K562 (cell line): ENCODE results near the gene OLFM4. TPM values are rescaled to one million over a fixed set of nuclear protein-coding genes. Genes with fewer than 3 reads are reported as not detected.

ENCODE experiments used
- ATAC-seq: fragments of 200-7000 bp; cut with Tn5 transposase; 3 replicates; pipeline ENCODE4 v1.9.1; 2020; ENCODE audit warnings: moderate library complexity
- BruUV-seq: library from RNA; stranded (reverse); fragments of 400-500 nt; replicated peaks from 2 replicates; lab custom pipeline; 2021; lab: Mats Ljungman, UMichigan
- CTCF ChIA-PET: fragments of 300-600 bp; formaldehyde crosslinking; extraction: SDS; loops from one replicate; lab custom pipeline; 2021; ENCODE audit warnings: low intra/inter-chr PET ratio; lab: Yijun Ruan, JAX
- POLR2A ChIA-PET: fragments of 300-600, 350-650 bp; sonication (Branson Sonifier 250); formaldehyde crosslinking; extraction: SDS; loops from one replicate; lab custom pipeline; 2021; ENCODE audit warnings: antibody characterized with exemption, inconsistent platforms; lab: Yijun Ruan, JAX
- DNase-seq, 4 experiments: peaks; one replicate each; pipeline versions ENCODE4 v3.0.0 to v3.0.0-alpha.2; 2011 to 2018; ENCODE audit warnings: low spot score in 3 of 4, mixed read lengths in 3 of 4; ENCODE audit errors: extremely low read depth in 1 of 4
- FAIRE-seq: peaks from 2 replicates; lab custom pipeline; 2011; peaks lifted over from hg19 to GRCh38; lab: Jason Lieb, UNC
- H2AFZ ChIP-seq: 2 replicates; pipeline ENCODE4 v1.6.0; 2011; ENCODE audit warnings: low read depth, low read length, control low read depth, inconsistent platforms
- H3K27ac ChIP-seq: fragments of 200-600 bp; 3 replicates; pipeline ENCODE4 v1.8.0; 2011; ENCODE audit warnings: low read depth, mild to moderate bottlenecking, control low read depth, inconsistent platforms, low read length, moderate library complexity, mixed read lengths; ENCODE audit errors: extremely low read depth
- H3K27me3 ChIP-seq, 2 experiments: fragments of 300-600 bp in 1 of 2; 2 replicates in 1 of 2; 3 replicates in 1 of 2; pipeline versions ENCODE4 v1.6.0 to v1.8.0; 2011; ENCODE audit warnings: inconsistent platforms in 2 of 2, low read length in 2 of 2, mild to moderate bottlenecking in 1 of 2, mixed read lengths in 1 of 2, moderate library complexity in 1 of 2; ENCODE audit not compliant: control insufficient read depth in 2 of 2, insufficient read depth in 2 of 2
- H3K36me3 ChIP-seq: fragments of 300-600 bp; 3 replicates; pipeline ENCODE4 v1.8.0; 2011; ENCODE audit warnings: mild to moderate bottlenecking, low read length, inconsistent platforms; ENCODE audit not compliant: control insufficient read depth, insufficient read depth
- H3K4me1 ChIP-seq, 2 experiments: fragments of 200-600 bp in 1 of 2; replicated peaks in 1 of 2; 2 replicates in 1 of 2; 3 replicates in 1 of 2; pipeline versions ENCODE4 v1.5.1 to v1.8.0; 2011; ENCODE audit warnings: inconsistent platforms in 2 of 2, low read length in 2 of 2, mild to moderate bottlenecking in 1 of 2, mixed read lengths in 1 of 2, moderate library complexity in 1 of 2; ENCODE audit not compliant: control insufficient read depth in 2 of 2, insufficient read depth in 2 of 2
- H3K4me2 ChIP-seq: 2 replicates; pipeline ENCODE4 v1.6.1; 2011; ENCODE audit warnings: low read length, control low read depth, inconsistent platforms, mixed read lengths; ENCODE audit not compliant: insufficient read depth
- H3K4me3 ChIP-seq: fragments of 200-600 bp; sonication (generic), shearing (Covaris generic); 2 replicates; pipeline ENCODE4 v1.5.1; 2016; ENCODE audit warnings: control low read depth, inconsistent platforms
- H3K79me2 ChIP-seq: fragments of 200-600 bp; 3 replicates; pipeline ENCODE4 v1.8.0; 2011; ENCODE audit warnings: low read length, inconsistent platforms; ENCODE audit not compliant: control insufficient read depth, insufficient read depth
- H3K9ac ChIP-seq, 2 experiments: 2 replicates each; pipeline versions ENCODE4 v1.6.0 to v1.6.1; 2011; ENCODE audit warnings: low read depth in 2 of 2, low read length in 2 of 2, control low read depth in 1 of 2, inconsistent platforms in 1 of 2, mild to moderate bottlenecking in 1 of 2, mixed read lengths in 1 of 2; ENCODE audit not compliant: insufficient read depth in 1 of 2
- H3K9me1 ChIP-seq: one replicate; pipeline ENCODE4 v1.6.0; 2011; ENCODE audit warnings: inconsistent platforms, mild to moderate bottlenecking, low read length, moderate library complexity; ENCODE audit not compliant: control insufficient read depth, insufficient read depth
- H3K9me3 ChIP-seq: replicated peaks from 2 replicates; pipeline ENCODE4 v1.5.1; 2011; ENCODE audit warnings: low read depth, low read length, inconsistent platforms; ENCODE audit not compliant: control insufficient read depth, insufficient read depth
- H4K20me1 ChIP-seq: replicated peaks from 2 replicates; pipeline ENCODE4 v1.6.1; 2011; ENCODE audit warnings: low read length, inconsistent platforms, mixed read lengths; ENCODE audit not compliant: control insufficient read depth, insufficient read depth
- ADNP ChIP-seq: fragments of 200-800 bp; sonication (Bioruptor generic); IDR thresholded peaks from 2 replicates; pipeline ENCODE4 v1.6.1; 2016; ENCODE audit warnings: missing genetic modification characterization, missing compliant biosample characterization
- CBX2 ChIP-seq: fragments of 200-600 bp; sonication (generic); IDR thresholded peaks from one replicate; pipeline ENCODE4 v1.6.1; 2012; ENCODE audit warnings: mild to moderate bottlenecking, low read length, inconsistent platforms; ENCODE audit not compliant: insufficient read depth, poor library complexity, severe bottlenecking
- CTCF ChIP-seq, 3 experiments: IDR thresholded peaks in 2 of 3; conservative IDR thresholded peaks in 1 of 3; 2 replicates each; pipeline ENCODE4 v1.5.1; 2011 to 2012; ENCODE audit warnings: low read length in 3 of 3, mild to moderate bottlenecking in 3 of 3, control low read depth in 2 of 3, improper control_type of control experiment in 1 of 3, inconsistent platforms in 1 of 3, low read depth in 1 of 3, mixed read lengths in 1 of 3, moderate library complexity in 1 of 3; ENCODE audit not compliant: insufficient read depth in 2 of 3
- JUN ChIP-seq, 2 experiments: sonication (generic) in 1 of 2; formaldehyde crosslinking in 1 of 2; IDR thresholded peaks; 2 replicates each; pipeline versions ENCODE4 v1.6.1 to v1.8.0; 2012 to 2022; ENCODE audit warnings: borderline replicate concordance in 2 of 2, mild to moderate bottlenecking in 2 of 2, improper control_type of control experiment in 1 of 2, low read depth in 1 of 2, low read length in 1 of 2, missing genetic modification reagents in 1 of 2
- NFYB ChIP-seq: IDR thresholded peaks from 2 replicates; pipeline ENCODE4 v1.6.1; 2011; ENCODE audit warnings: mild to moderate bottlenecking, moderate library complexity; ENCODE audit not compliant: insufficient read length; ENCODE audit errors: extremely low read depth
- PCBP1 ChIP-seq: fragments of 200-400 bp; formaldehyde crosslinking; IDR thresholded peaks from 2 replicates; pipeline ENCODE4 v1.6.1; 2018; ENCODE audit warnings: mild to moderate bottlenecking, low read depth, low read length; ENCODE audit not compliant: poor library complexity, severe bottlenecking
- PRDM10 ChIP-seq: fragments of 450-650 bp; IDR thresholded peaks from 2 replicates; pipeline ENCODE4 v1.6.1; 2018; ENCODE audit not compliant: partially characterized antibody
- RFX5 ChIP-seq: IDR thresholded peaks from 2 replicates; pipeline ENCODE4 v1.6.1; 2011; ENCODE audit warnings: low read depth, mild to moderate bottlenecking, improper control_type of control experiment, low read length
- RFX7 ChIP-seq: fragments of 250-450 bp; sonication (Bioruptor Pico); IDR thresholded peaks from 2 replicates; pipeline ENCODE4 v1.5.1; 2021; ENCODE audit warnings: mild to moderate bottlenecking
- SIRT6 ChIP-seq: IDR thresholded peaks from one replicate; pipeline ENCODE4 v1.6.1; 2012; ENCODE audit warnings: low read depth, mild to moderate bottlenecking, control low read depth, inconsistent platforms, low read length, moderate library complexity
- ZHX1 ChIP-seq: fragments of 150-350 bp; conservative IDR thresholded peaks from 2 replicates; pipeline ENCODE4 v1.6.1; 2014; ENCODE audit warnings: low read length
- ZNF23 ChIP-seq: fragments of 250-450 bp; sonication (Bioruptor Pico); IDR thresholded peaks from 2 replicates; pipeline ENCODE4 v1.4.0; 2020; ENCODE audit warnings: mild to moderate bottlenecking
- ZNF311 ChIP-seq: fragments of 250-450 bp; sonication (Bioruptor Pico); IDR thresholded peaks from 2 replicates; pipeline ENCODE4 v1.4.0; 2020; ENCODE audit warnings: mild to moderate bottlenecking, moderate library complexity
- WGBS: fragments of 100-300 bp; shearing (Covaris generic); methylation state at CpG from one replicate; pipeline ENCODE4 v1.1.6; 2016; ENCODE audit warnings: low coverage, mixed read lengths; ENCODE audit not compliant: insufficient coverage; ENCODE audit errors: missing lambda C conversion rate; 5-methylcytosine and 5-hydroxymethylcytosine counted together
- in situ Hi-C: fragments of 300-500 bp; cut with MboI; formaldehyde crosslinking; loops from 4 replicates; pipeline ENCODE4 v1.15.0; 2018; ENCODE audit warnings: inconsistent platforms, mixed read lengths
- intact Hi-C: fragments of 100-400 bp; cut with micrococcal nuclease; formaldehyde crosslinking; loops from 2 replicates; pipeline ENCODE4 v1.14.2; 2022
- polyA plus RNA-seq, 8 experiments: library from polyadenylated mRNA; depleted of rRNA in 4 of 8; stranded (reverse) in 5 of 8; unstranded in 3 of 8; fragments of >200 nt; fragmentation: Nextera tagmentation in 2 of 8; fragmentation: Illumina TruSeq in 1 of 8; extraction: Ambion mirVana in 2 of 8; extraction: Trizol in 1 of 8; gene quantifications; 2 replicates each; pipeline versions ENCODE4 v1.2.1 to v1.2.3, GENCODE V29; 2011 to 2014; ENCODE audit warnings: inconsistent platforms in 1 of 8, missing spikeins in 1 of 8
- total RNA-seq, 7 experiments: library from RNA; depleted of rRNA in 6 of 7; stranded (reverse); fragments of >200 nt in 6 of 7; fragmentation: Illumina TruSeq in 2 of 7; extraction: Trizol in 2 of 7; gene quantifications; 2 replicates each; pipeline versions ENCODE4 v1.2.1 to v1.2.3, GENCODE V29; 2011 to 2021; ENCODE audit warnings: low replicate concordance in 1 of 7

The OLFM4 gene
- total and polyA plus RNA-seq, 9 of the 15 experiments (the other 6 are each of a cell fraction or from before 2014, with no cell fraction given), result not detected

- Histone ChIP-seq H3K4me1 (no peaks in the 10 kb centered on the region), H3K9me1 (no peaks in the 10 kb centered on the region), H3K4me2 (no peak overlapping the region), H3K27me3 (no peaks in the 10 kb centered on the region), H3K4me3 (no peak overlapping the region), H3K36me3 (no peaks in the 10 kb centered on the region), H3K79me2 (no peaks in the 10 kb centered on the region), H4K20me1 (no peaks in the 10 kb centered on the region), H3K9me3 (no peaks in the 10 kb centered on the region), H2AFZ (no peak overlapping the region), H3K9ac (no peak overlapping the region), H3K27ac (no peak overlapping the region)
- POLR2A ChIA-PET, result no interaction called here
- BruUV-seq, result no TSS peak
- no peak for DNase-seq
- intact Hi-C loops (no loop called here), in situ Hi-C loops (no loop called here)
- CTCF ChIA-PET, result no interaction called here
- FAIRE-seq, result no peak
- ATAC-seq, result no peak
- WGBS, result 2% methylated on average over 11 of the region's 13 CpGs
- no peak for TF ChIP-seq CBX2
- TF ChIP-seq ZNF23 (CRISPR knock-in tag), result no peak
- TF ChIP-seq CTCF (IDR thresholded peaks at IDR 0.05 in 2 of 3, conservative IDR thresholded peaks at IDR 0.05 in 1 of 3; ENCODE audit: insufficient read depth in 2 of 3, low read depth in 1 of 3, low read length in 3 of 3), result no peak
- no peak for TF ChIP-seq RFX7 (CRISPR knock-in tag)
- no peak for TF ChIP-seq ZNF311 (CRISPR knock-in tag)
- no peak for TF ChIP-seq PCBP1
- TF ChIP-seq JUN (IDR thresholded peaks at IDR 0.05; ENCODE audit: borderline replicate concordance, low read depth, low read length), result no peak
- TF ChIP-seq JUN (CRISPR knock-in tag; IDR thresholded peaks at IDR 0.05; ENCODE audit: borderline replicate concordance), result no peak
- no peak for TF ChIP-seq PRDM10
- TF ChIP-seq RFX5, result no peak
- TF ChIP-seq SIRT6, result no peak
- no peak for TF ChIP-seq ADNP (tag)
- no peak for TF ChIP-seq ZHX1
- no peak for TF ChIP-seq NFYB
Observed at GRCh38 chr13:52991344-52992020, 37.1 kb upstream of the OLFM4 start.
